AG09309 (cell line): ENCODE results near the gene COX4I1.

Source experiments
- DNase-seq: peaks from one replicate; pipeline ENCODE4 v3.0.0-alpha.2; 2010; ENCODE audit warnings: low read depth
- H3K4me3 ChIP-seq: 2 replicates; pipeline ENCODE4 v1.5.1; 2011; ENCODE audit warnings: mild to moderate bottlenecking, low read depth, low read length, moderate library complexity; ENCODE audit not compliant: control insufficient read depth
- TF ChIP-seq, protein P1 (sequence below): IDR thresholded peaks from 2 replicates; pipeline ENCODE4 v1.5.1; 2011; ENCODE audit warnings: mild to moderate bottlenecking, low read depth, low read length, inconsistent platforms; ENCODE audit not compliant: insufficient read depth, control insufficient read depth; ENCODE audit errors: missing control alignments

COX4I1 gene

DNA sequence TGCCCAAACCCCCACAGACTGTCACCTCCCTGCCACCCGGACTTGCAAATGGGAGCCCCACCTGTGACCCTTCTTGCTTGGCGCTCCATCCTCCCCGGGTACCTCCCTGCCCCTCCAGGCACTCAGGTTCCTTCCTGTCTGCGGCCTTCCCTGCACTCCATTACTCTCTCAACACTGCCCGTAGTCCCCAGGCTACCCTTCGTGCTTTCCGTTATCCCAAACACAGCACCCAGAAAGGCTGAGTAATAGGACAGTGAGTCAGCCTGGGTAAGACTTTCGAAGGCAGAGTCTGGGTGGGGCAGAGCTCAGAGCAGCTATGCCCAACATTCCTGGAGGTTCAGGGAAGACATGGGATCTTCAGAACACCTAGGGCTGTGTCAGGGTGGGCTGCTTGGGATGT, 32.0 kb upstream of the COX4I1 start:
- H3K4me3 ChIP-seq, result no peak overlapping the region
- TF ChIP-seq, protein P1, sequence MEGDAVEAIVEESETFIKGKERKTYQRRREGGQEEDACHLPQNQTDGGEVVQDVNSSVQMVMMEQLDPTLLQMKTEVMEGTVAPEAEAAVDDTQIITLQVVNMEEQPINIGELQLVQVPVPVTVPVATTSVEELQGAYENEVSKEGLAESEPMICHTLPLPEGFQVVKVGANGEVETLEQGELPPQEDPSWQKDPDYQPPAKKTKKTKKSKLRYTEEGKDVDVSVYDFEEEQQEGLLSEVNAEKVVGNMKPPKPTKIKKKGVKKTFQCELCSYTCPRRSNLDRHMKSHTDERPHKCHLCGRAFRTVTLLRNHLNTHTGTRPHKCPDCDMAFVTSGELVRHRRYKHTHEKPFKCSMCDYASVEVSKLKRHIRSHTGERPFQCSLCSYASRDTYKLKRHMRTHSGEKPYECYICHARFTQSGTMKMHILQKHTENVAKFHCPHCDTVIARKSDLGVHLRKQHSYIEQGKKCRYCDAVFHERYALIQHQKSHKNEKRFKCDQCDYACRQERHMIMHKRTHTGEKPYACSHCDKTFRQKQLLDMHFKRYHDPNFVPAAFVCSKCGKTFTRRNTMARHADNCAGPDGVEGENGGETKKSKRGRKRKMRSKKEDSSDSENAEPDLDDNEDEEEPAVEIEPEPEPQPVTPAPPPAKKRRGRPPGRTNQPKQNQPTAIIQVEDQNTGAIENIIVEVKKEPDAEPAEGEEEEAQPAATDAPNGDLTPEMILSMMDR, result no peak
- DNase-seq, result peak; percentile 55

DNA sequence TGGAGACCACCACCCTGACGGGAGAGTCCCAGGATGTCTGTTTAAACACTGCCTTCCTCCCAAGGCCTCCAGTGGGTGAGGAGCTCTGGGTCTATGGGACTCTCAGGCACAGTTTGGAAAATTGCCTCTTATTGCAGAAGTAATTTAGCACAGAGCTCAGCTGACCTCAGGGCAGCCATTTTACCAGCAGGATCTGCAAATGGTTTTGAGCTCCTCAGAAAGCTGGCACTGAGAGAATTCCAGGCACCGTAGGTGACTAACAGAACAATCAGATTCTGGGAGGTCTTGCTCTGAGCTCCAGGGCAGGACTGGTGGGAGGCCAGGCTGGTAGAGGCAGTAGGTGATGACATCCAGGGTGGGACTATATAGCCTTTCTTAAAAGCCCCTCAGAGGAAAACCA, 31.3 kb upstream of the COX4I1 start:
- DNase-seq, result no peak
- no peak overlapping the region for H3K4me3 ChIP-seq
- TF ChIP-seq, protein P1, result no peak

DNA sequence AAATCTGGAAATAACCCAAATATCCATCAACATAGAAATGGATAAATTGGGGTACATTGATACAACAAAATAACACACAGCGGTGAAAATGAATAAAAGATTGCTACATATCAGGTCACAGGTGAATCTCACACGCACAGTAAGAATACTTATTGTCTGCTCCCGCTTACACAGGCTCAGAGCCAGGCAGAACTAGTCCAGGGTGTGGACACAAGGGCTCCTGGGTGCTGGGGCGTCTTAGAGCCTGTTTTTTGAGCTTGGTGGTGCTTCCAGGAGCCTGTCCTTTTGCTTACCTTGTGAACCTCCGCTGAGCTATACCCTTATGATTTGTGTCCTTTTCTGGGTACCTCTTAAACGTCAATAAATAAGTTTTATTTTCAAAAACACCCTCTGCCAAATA, 28.8 kb upstream of the COX4I1 start:
- TF ChIP-seq, protein P1, result no peak
- H3K4me3 ChIP-seq, result no peak overlapping the region
- DNase-seq, result no peak

DNA sequence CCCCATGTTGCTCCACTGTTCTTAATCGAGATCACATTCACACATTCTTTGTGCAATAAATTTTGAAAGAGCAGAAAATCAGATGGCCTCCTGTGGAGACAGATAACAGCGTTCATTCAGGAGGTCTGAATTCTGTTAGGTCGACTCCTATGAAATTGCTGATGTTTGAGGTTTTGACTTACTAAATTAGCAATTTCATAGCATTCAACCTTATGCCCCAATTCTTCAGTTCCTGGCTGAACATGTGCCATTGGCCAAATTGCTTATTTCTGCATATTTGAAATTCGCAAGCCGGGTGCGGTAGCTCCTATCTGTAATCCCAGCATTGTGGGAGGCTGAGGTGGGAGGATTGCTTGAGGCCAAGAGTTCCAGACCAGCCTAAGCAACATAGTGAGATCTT, 26.5 kb upstream of the COX4I1 start:
- TF ChIP-seq, protein P1, result no peak
- H3K4me3 ChIP-seq, result no peak overlapping the region
- DNase-seq, result no peak

DNA sequence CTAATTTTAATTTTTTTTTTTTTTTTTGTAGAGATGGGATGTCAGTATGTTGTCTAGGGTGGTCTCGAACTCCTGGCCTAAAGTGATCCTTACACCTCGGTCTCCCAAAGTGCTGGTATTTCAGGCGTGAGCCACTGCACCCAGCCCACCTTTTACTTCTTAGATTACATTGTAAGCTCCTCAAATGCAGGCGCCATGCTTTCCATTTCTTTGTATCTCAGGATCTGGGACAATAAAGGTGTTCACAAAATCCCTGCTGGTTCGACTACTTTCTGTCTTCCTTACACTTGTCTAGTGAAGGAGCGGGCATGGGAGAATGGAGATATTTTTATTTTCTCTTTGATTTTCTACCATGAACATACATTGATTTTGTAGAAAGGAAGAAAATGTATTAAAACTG, 25.4 kb upstream of the COX4I1 start:
- H3K4me3 ChIP-seq, result no peak overlapping the region
- DNase-seq, result no peak
- TF ChIP-seq, protein P1, result no peak

DNA sequence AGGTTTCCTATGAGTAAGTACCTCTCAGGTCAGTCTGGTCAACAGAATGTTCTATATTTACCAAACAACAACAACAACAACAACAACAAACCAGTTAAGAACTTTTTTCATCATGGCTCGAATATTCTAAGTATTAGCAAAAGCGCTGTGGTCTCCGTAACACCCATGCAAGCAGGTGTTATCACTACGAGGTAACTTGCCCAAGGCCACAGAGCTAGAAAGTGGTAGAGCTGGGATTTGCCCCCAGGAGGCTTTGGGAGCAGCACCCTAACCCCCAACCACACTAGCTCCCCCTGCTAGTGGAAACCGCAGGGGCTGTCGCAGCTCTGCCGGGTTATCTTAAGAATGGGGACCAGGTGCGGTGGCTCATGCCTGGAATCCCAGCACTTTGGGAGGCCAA, 24.7 kb upstream of the COX4I1 start:
- TF ChIP-seq, protein P1, result no peak
- no peak for DNase-seq
- H3K4me3 ChIP-seq, result no peak overlapping the region

DNA sequence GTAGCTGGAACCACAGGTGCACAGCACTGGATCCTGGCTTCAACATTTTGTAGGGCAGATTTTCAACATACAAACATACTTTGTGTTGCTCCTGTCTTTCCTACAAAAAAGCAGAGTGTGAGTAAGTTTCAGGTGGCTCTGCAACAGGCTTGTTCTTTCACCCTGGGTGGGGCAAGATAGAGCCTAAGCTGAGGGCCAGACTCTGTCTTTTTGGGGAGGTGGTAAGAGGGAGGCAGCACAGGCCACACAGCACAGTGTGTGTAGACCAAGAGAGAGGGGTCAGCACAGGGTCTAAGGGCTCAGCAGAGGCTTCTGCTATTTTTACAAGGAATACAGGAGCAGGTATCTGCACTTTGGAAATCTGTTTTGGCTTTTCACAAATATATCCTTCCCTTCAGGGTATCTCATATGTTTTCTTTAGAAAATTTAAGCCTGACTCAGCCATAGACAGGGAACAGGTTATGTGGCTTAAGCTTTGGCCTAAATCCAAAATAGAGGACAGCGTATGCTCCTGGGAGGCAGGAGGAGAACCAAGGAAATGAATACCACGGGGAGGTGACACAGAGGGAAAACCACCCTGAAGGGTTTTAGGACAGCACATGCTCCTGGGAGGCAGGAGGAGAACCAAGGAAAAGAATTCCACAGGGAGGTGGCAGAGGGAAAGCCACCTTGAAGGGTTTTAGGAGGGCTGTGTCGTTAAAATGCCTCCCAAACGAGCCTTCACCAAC, 21.7 kb upstream of the COX4I1 start:
- no peak for DNase-seq
- no peak overlapping the region for H3K4me3 ChIP-seq
- TF ChIP-seq, protein P1, result no peak
